ENCODE measurements around the gene LRRK1.

DNA sequence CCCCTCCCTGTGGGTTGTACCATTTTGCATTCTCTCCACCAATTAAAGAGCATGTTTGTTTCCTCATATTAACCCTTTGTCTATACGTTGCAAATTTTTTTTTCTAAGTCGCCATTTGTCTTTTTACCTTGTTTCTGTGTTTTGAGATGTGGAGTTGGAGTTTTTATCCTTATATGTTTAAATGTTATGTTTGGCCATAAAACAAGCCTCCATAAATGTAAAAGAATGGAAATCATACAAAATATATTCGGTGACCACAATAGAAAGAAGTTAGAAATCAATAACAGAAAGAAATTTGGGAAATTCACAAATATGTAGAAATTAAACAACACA, 29.2 kb downstream of the LRRK1 start:
- TF ChIP-seq, protein P1, sequence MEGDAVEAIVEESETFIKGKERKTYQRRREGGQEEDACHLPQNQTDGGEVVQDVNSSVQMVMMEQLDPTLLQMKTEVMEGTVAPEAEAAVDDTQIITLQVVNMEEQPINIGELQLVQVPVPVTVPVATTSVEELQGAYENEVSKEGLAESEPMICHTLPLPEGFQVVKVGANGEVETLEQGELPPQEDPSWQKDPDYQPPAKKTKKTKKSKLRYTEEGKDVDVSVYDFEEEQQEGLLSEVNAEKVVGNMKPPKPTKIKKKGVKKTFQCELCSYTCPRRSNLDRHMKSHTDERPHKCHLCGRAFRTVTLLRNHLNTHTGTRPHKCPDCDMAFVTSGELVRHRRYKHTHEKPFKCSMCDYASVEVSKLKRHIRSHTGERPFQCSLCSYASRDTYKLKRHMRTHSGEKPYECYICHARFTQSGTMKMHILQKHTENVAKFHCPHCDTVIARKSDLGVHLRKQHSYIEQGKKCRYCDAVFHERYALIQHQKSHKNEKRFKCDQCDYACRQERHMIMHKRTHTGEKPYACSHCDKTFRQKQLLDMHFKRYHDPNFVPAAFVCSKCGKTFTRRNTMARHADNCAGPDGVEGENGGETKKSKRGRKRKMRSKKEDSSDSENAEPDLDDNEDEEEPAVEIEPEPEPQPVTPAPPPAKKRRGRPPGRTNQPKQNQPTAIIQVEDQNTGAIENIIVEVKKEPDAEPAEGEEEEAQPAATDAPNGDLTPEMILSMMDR (IDR thresholded peaks at IDR 0.05; ENCODE audit: low read length): no peak
- TF ChIP-seq EZH2 (IDR thresholded peaks at IDR 0.05; ENCODE audit: borderline replicate concordance, low read length): no peak
